CD14-positive monocyte (primary cell): ENCODE data around the gene ZNF384. TPM values are rescaled to one million over a fixed set of nuclear protein-coding genes. Genes with fewer than 3 reads are reported as not detected.
"Not testable (repeated sequence)": the region's sequence is repeated elsewhere in the genome, so short reads cannot be mapped to it uniquely, and the experiment has no call there.

Experiments used
- DNase-seq, 3 donors: peaks; one replicate each; pipeline ENCODE4 v3.0.0-alpha.2; 2011 to 2022
- H2AFZ ChIP-seq: 2 replicates; pipeline ENCODE4 v1.6.0; 2012; ENCODE audit warnings: mild to moderate bottlenecking, low read depth, low read length, inconsistent platforms; ENCODE audit not compliant: insufficient read depth, poor library complexity, severe bottlenecking
- H3K27ac ChIP-seq, 2 donors: 1 replicate in 1 of 2; 2 replicates in 1 of 2; pipeline ENCODE4 v1.5.1; 2012 to 2013; ENCODE audit warnings: low read length in 2 of 2, control low read depth in 1 of 2, inconsistent platforms in 1 of 2, low read depth in 1 of 2, mild to moderate bottlenecking in 1 of 2
- H3K27me3 ChIP-seq, 2 donors: one replicate each; pipeline versions ENCODE4 v1.6.0 to v1.6.1; 2011 to 2013; ENCODE audit warnings: low read length in 2 of 2; ENCODE audit not compliant: control insufficient read depth in 2 of 2, insufficient read depth in 2 of 2
- H3K36me3 ChIP-seq, 2 donors: replicated peaks in 1 of 2; 1 replicate in 1 of 2; 2 replicates in 1 of 2; pipeline versions ENCODE4 v1.5.1 to v1.6.1; 2012 to 2013; ENCODE audit warnings: low read length in 2 of 2, control low read depth in 1 of 2, inconsistent platforms in 1 of 2, mild to moderate bottlenecking in 1 of 2; ENCODE audit not compliant: insufficient read depth in 2 of 2, control insufficient read depth in 1 of 2
- H3K4me1 ChIP-seq, 2 donors: 1 replicate in 1 of 2; 2 replicates in 1 of 2; pipeline versions ENCODE4 v1.5.1 to v1.6.1; 2012 to 2013; ENCODE audit warnings: low read length in 2 of 2, control low read depth in 1 of 2, inconsistent platforms in 1 of 2, mild to moderate bottlenecking in 1 of 2, moderate library complexity in 1 of 2; ENCODE audit not compliant: insufficient read depth in 2 of 2, control insufficient read depth in 1 of 2
- H3K4me2 ChIP-seq: replicated peaks from 2 replicates; pipeline ENCODE3; 2012; ENCODE audit warnings: low read length, moderate library complexity, mild to moderate bottlenecking; ENCODE audit not compliant: poor library complexity, severe bottlenecking; ENCODE audit errors: extremely low read depth
- H3K4me3 ChIP-seq, 3 experiments: fragments of 200-600 bp in 1 of 3; sonication (generic) in 1 of 3; replicated peaks in 1 of 3; 1 replicate in 2 of 3; 2 replicates in 1 of 3; pipeline ENCODE4 v1.5.1; 2011 to 2013; ENCODE audit warnings: low read length in 3 of 3, mild to moderate bottlenecking in 3 of 3, control low read depth in 2 of 3, low read depth in 2 of 3, inconsistent platforms in 1 of 3, moderate library complexity in 1 of 3
- H3K79me2 ChIP-seq: 2 replicates; pipeline ENCODE4 v1.6.0; 2012; ENCODE audit warnings: mild to moderate bottlenecking, control low read depth, inconsistent platforms, low read length, moderate library complexity; ENCODE audit not compliant: insufficient read depth
- H3K9ac ChIP-seq: 2 replicates; pipeline ENCODE4 v1.6.0; 2017; ENCODE audit warnings: low read length, mild to moderate bottlenecking; ENCODE audit not compliant: insufficient read depth, poor library complexity, severe bottlenecking
- H3K9me3 ChIP-seq, 2 donors: replicated peaks in 1 of 2; 1 replicate in 1 of 2; 2 replicates in 1 of 2; pipeline versions ENCODE4 v1.5.1 to v1.6.1; 2012 to 2013; ENCODE audit warnings: low read length in 2 of 2, control low read depth in 1 of 2; ENCODE audit not compliant: control insufficient read depth in 1 of 2, insufficient read depth in 1 of 2
- H4K20me1 ChIP-seq: 2 replicates; pipeline ENCODE4 v1.6.0; 2012; ENCODE audit warnings: mild to moderate bottlenecking, low read length, control low read depth, moderate library complexity; ENCODE audit not compliant: insufficient read depth
- H3K27ac Mint-ChIP-seq, 7 donors: one replicate each; pipeline ENCODE4 v1.8.0; 2020; ENCODE audit warnings: mild to moderate bottlenecking in 7 of 7, mixed read lengths in 7 of 7, moderate library complexity in 6 of 7, inconsistent platforms in 2 of 7
- H3K27me3 Mint-ChIP-seq, 3 donors: one replicate each; pipeline ENCODE4 v1.8.0; 2021 to 2022; ENCODE audit warnings: low read depth in 3 of 3, mild to moderate bottlenecking in 3 of 3, mixed read lengths in 3 of 3, moderate library complexity in 3 of 3, inconsistent platforms in 1 of 3
- H3K36me3 Mint-ChIP-seq, 2 donors: one replicate each; pipeline ENCODE4 v1.8.0; 2020; ENCODE audit warnings: mixed read lengths in 2 of 2, inconsistent platforms in 1 of 2, mild to moderate bottlenecking in 1 of 2
- H3K4me1 Mint-ChIP-seq: one replicate; pipeline ENCODE4 v1.8.0; 2020; ENCODE audit warnings: mild to moderate bottlenecking, mixed read lengths
- H3K4me3 Mint-ChIP-seq, 2 donors: one replicate each; pipeline ENCODE4 v1.8.0; 2020; ENCODE audit warnings: mild to moderate bottlenecking in 2 of 2, mixed read lengths in 2 of 2, moderate library complexity in 1 of 2
- H3K9me3 Mint-ChIP-seq, 7 donors: one replicate each; pipeline ENCODE4 v1.8.0; 2020 to 2022; ENCODE audit warnings: mixed read lengths in 7 of 7, mild to moderate bottlenecking in 6 of 7, moderate library complexity in 6 of 7, inconsistent platforms in 2 of 7
- CTCF ChIP-seq: fragments of 200-600 bp; IDR thresholded peaks from one replicate; pipeline ENCODE4 v1.8.0; 2022; ENCODE audit warnings: antibody characterized with exemption, mild to moderate bottlenecking
- WGBS: methylation state at CpG from one replicate; pipeline ENCODE4 v1.1.5; 2013; ENCODE audit warnings: missing lambda C conversion rate; ENCODE audit not compliant: insufficient coverage; 5-methylcytosine and 5-hydroxymethylcytosine counted together
- intact Hi-C, 2 donors: fragments of 100-400 bp; cut with micrococcal nuclease; formaldehyde crosslinking; loops; one replicate each; pipeline versions ENCODE4 v1.15.0 to v1.15.1; 2023
- polyA plus RNA-seq, 3 donors: library from polyadenylated mRNA; depleted of rRNA in 1 of 3; unstranded in 2 of 3; stranded (reverse) in 1 of 3; fragments of 300-500 nt in 2 of 3; fragments of >200 nt in 1 of 3; fragmentation: Illumina TruSeq in 2 of 3; gene quantifications; 1 replicate in 2 of 3; 2 replicates in 1 of 3; pipeline ENCODE4 v1.2.3, GENCODE V29; 2012 to 2021

ZNF384 gene
- polyA plus RNA-seq, 3 donors = 9.6 to 87.0 (median 10.9) TPM

GRCh38 chr12:6722863-6723262, 33.7 kb upstream of the ZNF384 start:
- Mint-ChIP-seq H3K27me3 (peaks cover 0 to 3% (median 1%) of the 10 kb centered on the region in 3 donors), H3K27ac (no peak overlapping the region), H3K36me3 (peaks cover 16 to 22% of the 10 kb centered on the region in 2 donors), H3K4me1 (peaks cover 18% of the 10 kb centered on the region), H3K9me3 (peaks cover 0 to 2% (median 0%) of the 10 kb centered on the region in 7 donors), H3K4me3 (peak overlapping the region in 1 of 2 donors; percentile 8)
- DNase-seq = no peak
- Histone ChIP-seq H3K4me1 (peaks cover 14 to 17% of the 10 kb centered on the region in 2 donors), H2AFZ (no peak overlapping the region), H3K36me3 (peaks cover 7 to 18% of the 10 kb centered on the region in 2 donors), H3K27ac (no peak overlapping the region), H3K4me2 (peak overlapping the region; percentile 93), H3K9ac (no peak overlapping the region), H3K79me2 (peaks cover 19% of the 10 kb centered on the region), H4K20me1 (peaks cover 5% of the 10 kb centered on the region), H3K4me3 (peak overlapping the region in 1 of 3 experiments; percentile 85), H3K9me3 (no peaks in the 10 kb centered on the region), H3K27me3 (no peaks in the 10 kb centered on the region)
- intact Hi-C loops = loop anchor here in 1 of 2 donors (10.0 kb wide), 1 partner anchor 58 kb away; the partner anchor contains the start of gene ING4
- WGBS = no CpG with 5 or more reads among the region's 3 CpGs
- no peak for TF ChIP-seq CTCF

- H3K79me2 ChIP-seq = no peaks in the 10 kb centered on the region
- H3K27ac ChIP-seq = no peak overlapping the region
- DNase-seq = no peak
- H3K27ac Mint-ChIP-seq = no peak overlapping the region
- peaks cover 4 to 12% (median 6%) of the 10 kb centered on the region in 3 donors for H3K27me3 Mint-ChIP-seq
- 67% methylated on average over 3 of the region's 10 CpGs for WGBS
- TF ChIP-seq CTCF = no peak
- no peaks in the 10 kb centered on the region for H3K4me1 Mint-ChIP-seq
- H3K4me1 ChIP-seq = no peaks in the 10 kb centered on the region
- no peak overlapping the region for H3K4me3 Mint-ChIP-seq
- no peaks in the 10 kb centered on the region for H3K36me3 Mint-ChIP-seq
- H2AFZ ChIP-seq = no peak overlapping the region
- H3K9me3 ChIP-seq = no peaks in the 10 kb centered on the region
- no peak overlapping the region for H3K4me3 ChIP-seq
- no peaks in the 10 kb centered on the region for H3K27me3 ChIP-seq
- no peaks in the 10 kb centered on the region for H3K36me3 ChIP-seq
- H4K20me1 ChIP-seq = no peaks in the 10 kb centered on the region
- no peak overlapping the region for H3K4me2 ChIP-seq
- peaks cover 0 to 2% (median 0%) of the 10 kb centered on the region in 7 donors for H3K9me3 Mint-ChIP-seq
- H3K9ac ChIP-seq = no peak overlapping the region
- intact Hi-C loops = no loop called here
Observed at GRCh38 chr12:6716874-6717437, 27.8 kb upstream of the ZNF384 start.

DNA sequence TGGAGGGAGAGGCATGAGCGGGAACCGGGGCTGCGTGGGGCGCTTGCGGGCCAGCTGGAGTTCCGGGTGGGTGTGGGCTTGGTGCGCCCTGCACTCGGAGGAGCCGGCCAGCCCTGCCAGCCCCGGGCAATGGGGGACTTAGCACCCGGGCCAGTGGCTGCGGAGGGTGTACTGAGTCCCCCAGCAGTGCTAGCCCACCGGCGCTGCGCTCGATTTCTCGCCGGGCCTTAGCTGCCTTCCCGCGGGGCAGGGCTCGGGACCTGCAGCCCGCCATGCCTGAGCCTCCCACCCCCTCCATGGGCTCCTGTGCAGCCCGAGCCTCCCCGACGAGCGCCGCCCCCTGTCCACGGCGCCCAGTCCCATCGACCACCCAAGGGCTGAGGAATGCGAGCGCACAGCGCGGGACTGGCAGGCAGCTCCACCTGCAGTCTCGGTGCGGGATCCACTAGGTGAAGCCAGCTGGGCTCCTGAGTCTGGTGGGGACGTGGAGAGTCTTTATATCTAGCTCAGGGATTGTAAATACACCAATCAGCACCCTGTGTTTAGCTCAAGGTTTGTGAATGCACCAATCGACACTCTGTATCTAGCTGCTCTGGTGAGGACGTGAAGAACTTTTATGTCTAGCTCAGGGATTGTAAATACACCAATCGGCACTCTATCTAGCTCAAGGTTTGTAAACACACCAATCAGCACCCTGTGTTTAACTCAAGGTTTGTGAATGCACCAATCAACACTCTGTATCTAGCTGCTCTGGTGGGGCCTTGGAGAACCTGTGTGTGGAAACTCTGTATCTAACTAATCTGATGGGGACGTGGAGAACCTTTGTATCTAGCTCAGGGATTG, 27.1 kb upstream of the ZNF384 start:
- H3K9me3 Mint-ChIP-seq, H3K4me3 Mint-ChIP-seq, intact Hi-C loops, H3K36me3 Mint-ChIP-seq, H3K36me3 ChIP-seq, H3K27ac Mint-ChIP-seq, H3K4me1 Mint-ChIP-seq, H3K4me2 ChIP-seq, H3K9ac ChIP-seq, H3K79me2 ChIP-seq, H3K4me1 ChIP-seq, DNase-seq, H3K27me3 ChIP-seq, H3K9me3 ChIP-seq, H3K4me3 ChIP-seq, H4K20me1 ChIP-seq, H3K27ac ChIP-seq, H2AFZ ChIP-seq: not testable (repeated sequence)
- H3K27me3 Mint-ChIP-seq = peaks cover 4 to 14% (median 7%) of the 10 kb centered on the region in 3 donors
- WGBS = 100% methylated on average over 4 of the region's 41 CpGs
